ENCODE measurements around the gene GREM2.

Gene GREM2

GRCh38 chr1:240496356-240496755, 115.6 kb downstream of the GREM2 start:
- DNase-seq = no peak

- no peak for DNase-seq
Observed at GRCh38 chr1:240495601-240496000, 116.4 kb downstream of the GREM2 start.

- no peak for DNase-seq
Observed at GRCh38 chr1:240492832-240493440, 119.0 kb downstream of the GREM2 start.

GRCh38 chr1:240491796-240492195, 120.2 kb downstream of the GREM2 start:
- DNase-seq = no peak

- DNase-seq = no peak
Observed at GRCh38 chr1:240491156-240491555, 120.8 kb downstream of the GREM2 start.

- no peak for DNase-seq
Observed at GRCh38 chr1:240487493-240487892, 124.5 kb downstream of the GREM2 start.

- DNase-seq = no peak
Observed at GRCh38 chr1:240486611-240487010, 125.3 kb downstream of the GREM2 start.

- no peak for DNase-seq
Observed at GRCh38 chr1:240484804-240485443, 127.0 kb downstream of the GREM2 start.

- DNase-seq = no peak
Observed at GRCh38 chr1:240478536-240478935, 133.4 kb downstream of the GREM2 start.

GRCh38 chr1:240475832-240476231, 136.1 kb downstream of the GREM2 start:
- no peak for DNase-seq

GRCh38 chr1:240474133-240474614, 137.8 kb downstream of the GREM2 start:
- DNase-seq = no peak

- no peak for DNase-seq
Observed at GRCh38 chr1:240468656-240469055, 143.3 kb downstream of the GREM2 start.

- no peak for DNase-seq
Observed at GRCh38 chr1:240467895-240468294, 144.1 kb downstream of the GREM2 start.

- DNase-seq = no peak
Observed at GRCh38 chr1:240466509-240466908, 145.4 kb downstream of the GREM2 start.

GRCh38 chr1:240465531-240465940, 146.4 kb downstream of the GREM2 start:
- DNase-seq = no peak

- DNase-seq = no peak
Observed at GRCh38 chr1:240464099-240464498, 147.9 kb downstream of the GREM2 start.

GRCh38 chr1:240462766-240463395, 149.1 kb downstream of the GREM2 start:
- DNase-seq = no peak

- no peak for DNase-seq
Observed at GRCh38 chr1:240462277-240462676, 149.7 kb downstream of the GREM2 start.

- DNase-seq = no peak
Observed at GRCh38 chr1:240457203-240457602, 154.8 kb downstream of the GREM2 start.

GRCh38 chr1:240455228-240455821, 156.6 kb downstream of the GREM2 start:
- DNase-seq = no peak

GRCh38 chr1:240445369-240445768, 166.6 kb downstream of the GREM2 start:
- no peak for DNase-seq

- DNase-seq = no peak
Observed at GRCh38 chr1:240441669-240442068, 170.3 kb downstream of the GREM2 start.
